Activated CD4-positive, alpha-beta memory T cell treated with anti-CD3 and anti-CD28 coated beads, Interleukin-2, amount 10 ng/mL, durations not matched to agents 7 days and 5 days (primary cell): ENCODE measurements around the gene ATRN. TPM values are rescaled to one million over a fixed set of nuclear protein-coding genes. Genes with fewer than 3 reads are reported as not detected.
"Not testable (repeated sequence)": the region's sequence is repeated elsewhere in the genome, so short reads cannot be mapped to it uniquely, and the experiment has no call there.

Source experiments
- CTCF ChIA-PET: fragments of 350-600 bp; sonication (Branson Sonifier 250); formaldehyde crosslinking; loops from one replicate; lab custom pipeline; 2021; ENCODE audit warnings: antibody characterized with exemption, inconsistent platforms; lab: Charles Lee
- POLR2A ChIA-PET: fragments of 350-600 bp; sonication (Branson Sonifier 250); formaldehyde crosslinking; loops from one replicate; lab custom pipeline; 2021; ENCODE audit warnings: antibody characterized with exemption; lab: Charles Lee
- DNase-seq: peaks from one replicate; pipeline ENCODE4 v3.0.0-alpha.2; 2020
- H3K27ac Mint-ChIP-seq: one replicate; pipeline ENCODE4 v1.8.0; 2021; ENCODE audit warnings: mild to moderate bottlenecking, mixed read lengths
- H3K27me3 Mint-ChIP-seq: one replicate; pipeline ENCODE4 v1.8.0; 2021; ENCODE audit warnings: mixed read lengths
- H3K36me3 Mint-ChIP-seq: one replicate; pipeline ENCODE4 v1.8.0; 2021; ENCODE audit warnings: low read depth, mixed read lengths
- H3K4me1 Mint-ChIP-seq: one replicate; pipeline ENCODE4 v1.8.0; 2021; ENCODE audit warnings: mixed read lengths
- H3K4me3 Mint-ChIP-seq: one replicate; pipeline ENCODE4 v1.8.0; 2021; ENCODE audit warnings: mild to moderate bottlenecking, mixed read lengths
- H3K9me3 Mint-ChIP-seq: one replicate; pipeline ENCODE4 v1.8.0; 2021; ENCODE audit warnings: mixed read lengths
- total RNA-seq, 2 experiments: library from RNA; stranded (reverse); gene quantifications; one replicate each; pipeline ENCODE4 v1.2.3, GENCODE V29; 2021

Gene ATRN
- total RNA-seq, 2 experiments from 2014 or later: 7.8 to 8.1 TPM

DNA sequence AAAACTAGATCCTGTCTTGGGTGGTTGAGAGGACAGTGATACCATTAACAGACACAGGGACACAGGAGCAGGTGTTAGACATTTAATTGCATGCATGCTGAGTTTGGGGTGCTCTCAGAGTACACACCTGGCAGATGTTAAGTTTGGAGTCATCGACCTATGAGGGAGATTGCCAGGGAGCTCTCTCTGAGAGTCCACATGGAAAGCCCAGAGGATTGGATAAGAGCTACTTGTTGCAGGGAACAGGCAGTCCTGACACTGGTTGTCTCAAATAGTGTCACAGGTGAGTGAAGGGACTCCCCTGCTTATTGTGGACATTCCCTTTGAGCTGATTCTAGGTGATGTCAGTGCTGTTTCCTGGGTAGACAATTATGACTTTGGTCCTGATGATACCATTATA lies 3.1 kb downstream of the ATRN start:
- Mint-ChIP-seq H3K27me3 (no peaks in the 10 kb centered on the region), H3K4me1 (peaks cover 30% of the 10 kb centered on the region), H3K4me3 (no peak overlapping the region), H3K9me3 (no peaks in the 10 kb centered on the region), H3K27ac (no peak overlapping the region), H3K36me3 (no peaks in the 10 kb centered on the region)
- POLR2A ChIA-PET: interaction anchor here (1.0 to 1.1 kb wide), 2 partner anchors 8 to 315 kb away, joined by 3 read pairs; no protein-coding TSS in a partner anchor
- DNase-seq: no peak
- CTCF ChIA-PET: interaction anchor here (0.6 to 1.4 kb wide), 2 partner anchors 11 to 157 kb away, joined by 4 read pairs; no protein-coding TSS in a partner anchor

GRCh38 chr20:3477003-3477860 lies 6.4 kb downstream of the ATRN start:
- POLR2A ChIA-PET, H3K9me3 Mint-ChIP-seq, H3K4me3 Mint-ChIP-seq, H3K36me3 Mint-ChIP-seq, H3K27me3 Mint-ChIP-seq, H3K27ac Mint-ChIP-seq, CTCF ChIA-PET, DNase-seq: not testable (repeated sequence)
- peaks cover 20% of the 10 kb centered on the region for H3K4me1 Mint-ChIP-seq

DNA sequence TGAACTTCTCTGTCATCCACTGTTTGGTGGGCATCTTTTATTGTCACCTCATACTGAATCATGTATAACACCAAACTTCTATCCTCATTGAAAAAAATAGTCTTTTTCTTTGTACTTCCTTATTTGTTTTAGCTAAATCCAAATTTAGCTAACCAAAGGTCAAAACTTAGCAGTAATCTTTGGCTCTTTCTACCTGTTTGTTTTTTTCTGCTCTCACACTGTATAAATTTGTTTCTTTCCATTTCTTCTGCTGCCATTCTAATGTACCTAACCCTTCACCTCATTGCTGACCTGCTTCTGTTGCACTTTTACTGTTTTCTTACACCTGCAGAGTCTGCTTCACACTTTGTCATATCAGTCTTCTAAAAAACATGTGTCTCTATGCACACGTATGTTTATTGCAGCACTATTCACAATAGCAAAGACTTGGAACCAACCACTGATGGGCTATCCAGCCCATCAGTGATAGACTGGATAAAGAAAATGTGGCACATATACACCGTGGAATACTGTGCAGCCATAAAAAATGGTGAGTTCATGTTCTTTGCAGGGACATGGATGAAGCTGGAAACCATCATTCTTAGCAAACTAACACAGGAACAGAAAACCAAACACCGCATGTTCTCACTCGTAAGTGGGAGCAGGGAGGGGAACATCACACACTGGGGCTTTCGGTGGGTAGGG lies 7.2 kb downstream of the ATRN start:
- CTCF ChIA-PET: no interaction called here
- no peaks in the 10 kb centered on the region for H3K36me3 Mint-ChIP-seq

DNA sequence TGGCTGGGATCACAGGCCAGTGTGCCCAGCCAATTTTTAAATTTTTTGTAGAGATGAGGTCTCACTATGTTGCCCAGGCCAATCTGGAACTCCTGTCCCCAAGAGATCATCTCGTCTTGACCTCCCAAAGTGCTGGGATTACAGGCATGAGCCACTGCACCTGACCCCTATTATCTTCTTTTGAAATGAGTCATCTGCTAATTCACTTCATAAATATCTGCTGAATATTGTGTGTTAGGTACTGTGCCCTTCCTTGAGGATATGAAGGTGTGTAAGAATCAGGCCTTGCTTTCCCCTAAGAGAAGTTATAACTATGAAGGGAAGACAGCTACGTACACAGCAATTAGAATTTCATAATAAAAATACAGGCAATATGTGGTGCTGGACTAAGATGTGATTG lies 8.2 kb downstream of the ATRN start:
- Mint-ChIP-seq H3K27me3 (no peaks in the 10 kb centered on the region), H3K4me1 (peaks cover 2% of the 10 kb centered on the region), H3K9me3 (no peaks in the 10 kb centered on the region), H3K36me3 (no peaks in the 10 kb centered on the region), H3K27ac (no peak overlapping the region), H3K4me3 (no peak overlapping the region)
- no peak for DNase-seq
- POLR2A ChIA-PET: no interaction called here
- CTCF ChIA-PET: no interaction called here

More for the DNA sequence above, 7.2 kb downstream of the ATRN start:
- Mint-ChIP-seq H3K27ac (no peak overlapping the region), H3K27me3 (no peaks in the 10 kb centered on the region), H3K4me3 (no peak overlapping the region), H3K4me1 (peaks cover 12% of the 10 kb centered on the region), H3K9me3 (no peaks in the 10 kb centered on the region)
- DNase-seq: no peak
- POLR2A ChIA-PET: no interaction called here

DNA sequence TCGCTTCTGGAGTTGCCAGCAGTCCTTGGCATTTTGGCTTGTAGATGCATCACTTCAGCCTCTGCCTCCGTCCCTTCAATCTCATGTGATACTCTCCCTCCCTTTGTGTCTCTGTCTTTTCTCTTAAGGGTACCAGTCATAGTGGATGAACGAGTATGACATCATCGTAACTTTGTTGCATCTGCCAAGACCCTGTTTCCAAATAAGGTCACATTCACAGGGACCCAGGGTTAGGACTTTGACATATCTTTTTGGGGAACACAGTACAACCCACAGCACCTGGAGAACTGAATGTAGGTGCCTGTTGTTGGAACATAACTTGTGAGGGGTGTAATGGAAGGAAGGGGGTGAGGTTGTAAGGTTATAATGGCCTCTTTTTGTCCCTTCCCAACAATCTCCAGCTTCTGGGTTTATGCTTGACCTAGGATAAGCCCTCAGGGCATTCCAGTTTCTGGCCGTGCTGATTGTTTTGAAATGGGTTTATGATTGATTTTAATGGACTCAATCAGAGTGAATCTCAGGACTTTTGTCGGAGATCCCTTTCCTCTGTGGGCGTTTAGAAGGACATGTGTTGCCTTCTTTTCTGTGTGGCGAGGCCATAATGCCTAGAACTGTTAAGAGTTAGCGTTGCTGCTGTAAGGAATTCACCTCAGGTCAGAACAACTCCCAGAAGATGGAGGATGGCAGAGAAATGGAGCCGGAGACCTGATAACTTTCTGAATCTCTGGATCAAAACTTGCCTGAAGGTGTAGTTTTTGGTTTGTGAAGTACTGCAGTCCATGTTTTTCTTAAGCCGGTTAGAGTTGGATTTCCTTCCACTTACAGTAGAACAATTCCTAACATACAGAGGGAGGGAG lies 9.2 kb downstream of the ATRN start:
- H3K36me3 Mint-ChIP-seq: no peaks in the 10 kb centered on the region
- H3K27ac Mint-ChIP-seq: no peak overlapping the region
- no peaks in the 10 kb centered on the region for H3K9me3 Mint-ChIP-seq
- no peaks in the 10 kb centered on the region for H3K27me3 Mint-ChIP-seq
- H3K4me1 Mint-ChIP-seq: no peaks in the 10 kb centered on the region
- DNase-seq: no peak
- ChIA-PET POLR2A (no interaction called here), CTCF (no interaction called here)
- H3K4me3 Mint-ChIP-seq: no peak overlapping the region

GRCh38 chr20:3483309-3483708 lies 12.5 kb downstream of the ATRN start:
- H3K27me3 Mint-ChIP-seq: no peaks in the 10 kb centered on the region
- CTCF ChIA-PET: interaction anchor here (0.6 kb wide), 1 partner anchor 797 kb away, joined by 3 read pairs; no protein-coding TSS in a partner anchor
- POLR2A ChIA-PET: no interaction called here

DNA sequence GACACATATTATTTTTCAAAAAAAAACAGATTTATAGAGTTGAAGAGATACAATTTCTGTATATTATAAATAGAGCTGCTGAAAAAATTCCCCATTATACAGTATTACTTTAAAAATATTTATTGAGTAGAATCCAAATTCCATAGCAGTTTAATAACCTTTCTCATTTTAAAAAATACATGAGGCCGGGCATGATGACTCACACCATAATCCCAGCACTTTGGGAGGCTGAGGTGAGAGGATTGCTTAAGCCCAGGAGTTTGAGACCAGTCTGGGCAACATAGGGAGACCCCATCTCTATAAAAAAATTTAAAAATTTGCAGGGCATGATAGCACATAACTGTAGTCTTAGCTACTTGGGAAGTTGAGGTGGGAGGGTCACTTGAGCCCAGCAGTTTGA lies 13.0 kb downstream of the ATRN start:
- no peak for DNase-seq
- POLR2A ChIA-PET: no interaction called here
- CTCF ChIA-PET: no interaction called here
- Mint-ChIP-seq H3K27ac (no peak overlapping the region), H3K4me1 (no peaks in the 10 kb centered on the region), H3K4me3 (no peak overlapping the region), H3K9me3 (peaks cover 18% of the 10 kb centered on the region), H3K27me3 (no peaks in the 10 kb centered on the region), H3K36me3 (peaks cover 13% of the 10 kb centered on the region)

More at GRCh38 chr20:3483309-3483708, 12.5 kb downstream of the ATRN start:
- no peaks in the 10 kb centered on the region for H3K4me1 Mint-ChIP-seq
- peaks cover 13% of the 10 kb centered on the region for H3K36me3 Mint-ChIP-seq
- peaks cover 18% of the 10 kb centered on the region for H3K9me3 Mint-ChIP-seq
- no peak for DNase-seq
- no peak overlapping the region for H3K4me3 Mint-ChIP-seq
- no peak overlapping the region for H3K27ac Mint-ChIP-seq

- no peak overlapping the region for H3K4me3 Mint-ChIP-seq
- peaks cover 18% of the 10 kb centered on the region for H3K9me3 Mint-ChIP-seq
- no peak for DNase-seq
- H3K36me3 Mint-ChIP-seq: peaks cover 21% of the 10 kb centered on the region
- POLR2A ChIA-PET: no interaction called here
- H3K27ac Mint-ChIP-seq: no peak overlapping the region
- CTCF ChIA-PET: interaction anchor here (0.8 to 1.7 kb wide), 2 partner anchors 9 to 12 kb away, joined by 3 to 4 read pairs; no protein-coding TSS in a partner anchor
- H3K4me1 Mint-ChIP-seq: no peaks in the 10 kb centered on the region
- no peaks in the 10 kb centered on the region for H3K27me3 Mint-ChIP-seq
These were observed 15.1 kb downstream of the ATRN start for GRCh38 chr20:3485913-3486312.

DNA sequence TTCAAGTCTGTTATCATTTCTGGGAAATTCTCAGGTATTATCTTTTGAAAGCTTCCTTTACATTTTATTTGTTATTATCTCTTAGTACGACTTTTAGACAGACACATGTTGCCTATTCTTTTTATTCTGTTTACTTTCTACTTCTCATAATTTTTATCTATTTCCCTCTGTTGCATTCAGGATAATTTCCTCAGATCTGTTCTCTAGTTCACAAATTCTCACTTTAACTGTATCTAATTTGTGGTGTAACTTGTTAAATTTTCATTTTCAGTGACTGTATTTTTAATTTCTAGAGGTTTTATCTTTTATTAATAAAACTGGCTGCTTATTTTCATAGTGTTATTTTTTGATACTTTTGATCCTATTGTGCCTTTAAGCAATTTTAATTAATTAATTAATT lies 16.0 kb downstream of the ATRN start:
- peaks cover 21% of the 10 kb centered on the region for H3K36me3 Mint-ChIP-seq
- CTCF ChIA-PET: no interaction called here
- no peak for DNase-seq

DNA sequence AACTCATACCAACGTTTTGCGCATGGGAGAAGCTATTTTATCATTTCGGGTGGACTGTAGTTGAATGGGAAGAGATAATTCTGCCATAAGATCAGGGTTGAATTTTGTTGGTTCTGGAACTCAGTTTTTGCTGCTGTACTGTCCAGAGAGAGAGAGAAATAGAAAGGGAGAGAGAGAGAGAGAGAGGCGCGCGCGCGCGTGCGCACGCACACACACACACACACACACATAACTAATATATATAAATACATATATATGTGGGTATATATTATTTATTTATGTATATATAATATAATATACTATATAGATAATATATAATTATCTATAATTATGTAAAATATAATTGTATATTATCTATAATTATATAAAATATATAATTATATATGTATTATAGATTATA lies 21.9 kb downstream of the ATRN start:
- ChIA-PET CTCF (no interaction called here), POLR2A (no interaction called here)
- Mint-ChIP-seq H3K9me3 (peaks cover 4% of the 10 kb centered on the region), H3K4me1 (no peaks in the 10 kb centered on the region), H3K4me3 (no peak overlapping the region), H3K27ac (no peak overlapping the region), H3K27me3 (no peaks in the 10 kb centered on the region), H3K36me3 (peaks cover 11% of the 10 kb centered on the region)
- no peak for DNase-seq

More for the DNA sequence above, 16.0 kb downstream of the ATRN start:
- no peak overlapping the region for H3K4me3 Mint-ChIP-seq
- no peaks in the 10 kb centered on the region for H3K27me3 Mint-ChIP-seq
- H3K27ac Mint-ChIP-seq: no peak overlapping the region
- POLR2A ChIA-PET: no interaction called here
- H3K9me3 Mint-ChIP-seq: peaks cover 18% of the 10 kb centered on the region
- H3K4me1 Mint-ChIP-seq: no peaks in the 10 kb centered on the region

DNA sequence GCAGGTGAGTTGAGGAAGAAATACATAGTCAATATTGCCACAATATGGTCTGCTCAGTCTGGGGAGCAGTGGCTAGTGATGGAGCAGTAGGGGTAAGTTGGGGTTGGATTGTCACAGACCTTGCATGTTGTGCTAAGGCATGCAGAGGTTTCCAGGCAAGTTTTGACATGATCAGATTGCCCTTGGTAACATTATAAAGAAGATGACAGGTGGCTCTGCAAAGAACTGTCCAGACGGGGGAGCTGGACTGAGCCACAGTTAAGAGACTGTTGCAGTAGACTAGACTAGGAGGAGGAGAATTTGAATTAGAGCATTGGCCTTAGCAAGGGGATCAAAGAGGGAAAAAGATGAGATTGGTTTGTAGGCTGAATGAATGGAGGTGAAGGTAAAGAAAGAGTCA lies 23.4 kb downstream of the ATRN start:
- Mint-ChIP-seq H3K9me3 (peaks cover 2% of the 10 kb centered on the region), H3K36me3 (peaks cover 8% of the 10 kb centered on the region), H3K27ac (no peak overlapping the region), H3K4me3 (no peak overlapping the region), H3K27me3 (no peaks in the 10 kb centered on the region), H3K4me1 (no peaks in the 10 kb centered on the region)
- DNase-seq: no peak
- CTCF ChIA-PET: interaction anchor here (1.1 kb wide), 1 partner anchor 9 kb away, joined by 3 read pairs; no protein-coding TSS in a partner anchor
- POLR2A ChIA-PET: no interaction called here

- POLR2A ChIA-PET: no interaction called here
- no peaks in the 10 kb centered on the region for H3K27me3 Mint-ChIP-seq
- H3K4me1 Mint-ChIP-seq: peaks cover 3% of the 10 kb centered on the region
- CTCF ChIA-PET: interaction anchor here (1.0 kb wide), 1 partner anchor 186 kb away, joined by 6 read pairs; no protein-coding TSS in a partner anchor
- no peak overlapping the region for H3K4me3 Mint-ChIP-seq
- H3K36me3 Mint-ChIP-seq: no peaks in the 10 kb centered on the region
- DNase-seq: no peak
- H3K27ac Mint-ChIP-seq: no peak overlapping the region
- H3K9me3 Mint-ChIP-seq: no peaks in the 10 kb centered on the region
These were observed 32.1 kb downstream of the ATRN start for GRCh38 chr20:3502878-3503277.
